ENCODE measurements around the gene ANGPTL4.
A peak's percentile ranks its signal among the peaks of the same experiment; 100 is the strongest.

The ANGPTL4 gene

GRCh38 chr19:8392017-8392591, 28.1 kb downstream of the ANGPTL4 start:
- H3K27ac ChIP-seq: no peak overlapping the region; the same call in 1 of the 2 replicates
- TF ChIP-seq CTCF (conservative IDR thresholded peaks at IDR 0.05): no peak
- TF ChIP-seq ZFX (IDR thresholded peaks at IDR 0.05): no peak

- H3K27ac ChIP-seq: peak overlapping the region; percentile 39; the same call in 1 of the 2 replicates
These were observed 29.4 kb downstream of the ANGPTL4 start for GRCh38 chr19:8393192-8393870.

GRCh38 chr19:8393871-8394250, 29.9 kb downstream of the ANGPTL4 start:
- peak overlapping the region; percentile 39 for H3K27ac ChIP-seq
- TF ChIP-seq CTCF (conservative IDR thresholded peaks at IDR 0.05): no peak
- TF ChIP-seq ZFX (IDR thresholded peaks at IDR 0.05): no peak

More at GRCh38 chr19:8393192-8393870, 29.4 kb downstream of the ANGPTL4 start:
- TF ChIP-seq ZFX (IDR thresholded peaks at IDR 0.05): no peak
- no peak for TF ChIP-seq CTCF (conservative IDR thresholded peaks at IDR 0.05)

- peak overlapping the region; percentile 39 for H3K27ac ChIP-seq
- no peak for TF ChIP-seq ZFX (IDR thresholded peaks at IDR 0.05)
- no peak for TF ChIP-seq CTCF (conservative IDR thresholded peaks at IDR 0.05)
These were observed 31.7 kb downstream of the ANGPTL4 start for GRCh38 chr19:8395621-8396082.

GRCh38 chr19:8396185-8396562, 32.2 kb downstream of the ANGPTL4 start:
- H3K27ac ChIP-seq: no peak overlapping the region; the same call in 1 of the 2 replicates
- TF ChIP-seq ZFX (IDR thresholded peaks at IDR 0.05): no peak
- TF ChIP-seq CTCF (conservative IDR thresholded peaks at IDR 0.05): no peak

- no peak for TF ChIP-seq CTCF (conservative IDR thresholded peaks at IDR 0.05)
- TF ChIP-seq ZFX (IDR thresholded peaks at IDR 0.05): no peak
These were observed 32.7 kb downstream of the ANGPTL4 start for GRCh38 chr19:8396563-8397203.

GRCh38 chr19:8397271-8397670, 33.3 kb downstream of the ANGPTL4 start:
- no peak for TF ChIP-seq CTCF (conservative IDR thresholded peaks at IDR 0.05)
- TF ChIP-seq ZFX (IDR thresholded peaks at IDR 0.05): no peak
- no peak overlapping the region for H3K27ac ChIP-seq

More at GRCh38 chr19:8396563-8397203, 32.7 kb downstream of the ANGPTL4 start:
- H3K27ac ChIP-seq: no peak overlapping the region; the same call in 1 of the 2 replicates

Measured in C4-2B (cell line).